HG02610 (cell line): Measurements from ENCODE around the gene FZD1.
"Not testable (repeated sequence)": the region's sequence is repeated elsewhere in the genome, so short reads cannot be mapped to it uniquely, and the experiment has no call there.

ENCODE experiments used
- ATAC-seq: cut with Tn5 transposase; IDR thresholded peaks from one replicate; pipeline ENCODE4 v1.9.1; 2021; ENCODE audit warnings: mild to moderate bottlenecking, moderate library complexity; ENCODE audit not compliant: unreplicated experiment

Gene FZD1

DNA sequence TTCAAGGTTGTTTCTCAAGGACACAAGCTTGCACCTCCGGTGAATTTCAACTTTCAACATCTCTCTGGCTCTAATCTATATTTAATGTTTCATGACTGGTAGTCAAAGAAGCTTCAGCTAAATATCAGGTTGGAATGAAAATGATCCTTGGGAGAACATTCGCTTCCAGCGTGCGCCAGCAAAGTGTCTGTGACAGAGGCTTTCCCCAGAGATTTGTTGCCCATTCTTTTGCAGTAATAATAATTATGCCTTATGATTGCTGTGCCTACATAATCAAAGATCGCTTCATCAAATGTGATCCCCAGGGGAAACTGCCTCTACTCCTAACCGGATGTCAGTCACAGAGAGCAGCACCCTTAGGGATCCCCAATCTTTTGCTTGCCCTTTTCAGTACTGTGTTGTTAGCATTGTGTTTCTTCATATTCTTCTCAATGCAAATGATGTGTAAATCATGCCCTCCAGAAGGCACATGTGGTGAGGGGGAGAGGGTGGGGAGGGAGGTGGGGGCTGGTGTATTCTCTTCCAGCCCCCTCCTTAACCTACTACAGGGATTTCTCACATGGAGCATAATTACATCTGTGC lies 30.5 kb downstream of the FZD1 start:
- ATAC-seq: no peak

DNA sequence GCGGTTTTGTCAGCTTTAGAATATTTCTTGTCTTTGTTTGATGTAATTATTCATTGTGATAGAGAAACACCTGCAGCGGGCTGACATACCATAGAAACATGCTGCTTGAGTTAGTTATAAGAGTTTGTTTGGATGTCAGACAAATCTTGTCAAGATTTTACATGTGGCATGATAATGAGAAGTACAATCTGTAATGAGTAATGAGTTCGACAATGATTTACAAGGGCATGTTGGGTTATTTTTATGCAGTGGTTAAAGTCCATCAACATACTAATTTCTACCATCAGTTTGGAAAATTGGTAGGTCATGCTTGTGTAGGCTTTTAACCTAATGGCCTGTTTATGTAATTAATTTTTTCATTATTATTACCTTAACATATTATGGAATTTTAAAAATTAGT lies 31.3 kb downstream of the FZD1 start:
- ATAC-seq: no peak

DNA sequence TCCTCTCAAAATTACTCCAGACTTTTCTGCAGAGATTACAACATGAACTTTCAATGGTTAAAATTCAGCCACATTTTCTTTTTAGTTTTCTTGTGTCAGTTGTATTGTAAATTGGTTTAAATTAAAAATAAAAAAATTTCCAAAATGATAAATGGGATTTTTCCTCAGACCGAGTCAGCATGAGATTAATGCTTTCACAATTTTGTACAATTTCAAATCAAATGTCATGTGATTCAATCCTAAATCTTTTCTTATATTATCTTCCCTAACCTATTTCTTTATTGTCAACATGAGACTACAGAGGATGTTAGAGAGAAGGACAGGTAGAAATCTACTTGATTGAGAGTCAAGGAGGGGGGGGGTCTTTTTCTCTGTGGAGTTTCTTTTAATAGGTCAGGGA lies 33.7 kb downstream of the FZD1 start:
- ATAC-seq: no peak

DNA sequence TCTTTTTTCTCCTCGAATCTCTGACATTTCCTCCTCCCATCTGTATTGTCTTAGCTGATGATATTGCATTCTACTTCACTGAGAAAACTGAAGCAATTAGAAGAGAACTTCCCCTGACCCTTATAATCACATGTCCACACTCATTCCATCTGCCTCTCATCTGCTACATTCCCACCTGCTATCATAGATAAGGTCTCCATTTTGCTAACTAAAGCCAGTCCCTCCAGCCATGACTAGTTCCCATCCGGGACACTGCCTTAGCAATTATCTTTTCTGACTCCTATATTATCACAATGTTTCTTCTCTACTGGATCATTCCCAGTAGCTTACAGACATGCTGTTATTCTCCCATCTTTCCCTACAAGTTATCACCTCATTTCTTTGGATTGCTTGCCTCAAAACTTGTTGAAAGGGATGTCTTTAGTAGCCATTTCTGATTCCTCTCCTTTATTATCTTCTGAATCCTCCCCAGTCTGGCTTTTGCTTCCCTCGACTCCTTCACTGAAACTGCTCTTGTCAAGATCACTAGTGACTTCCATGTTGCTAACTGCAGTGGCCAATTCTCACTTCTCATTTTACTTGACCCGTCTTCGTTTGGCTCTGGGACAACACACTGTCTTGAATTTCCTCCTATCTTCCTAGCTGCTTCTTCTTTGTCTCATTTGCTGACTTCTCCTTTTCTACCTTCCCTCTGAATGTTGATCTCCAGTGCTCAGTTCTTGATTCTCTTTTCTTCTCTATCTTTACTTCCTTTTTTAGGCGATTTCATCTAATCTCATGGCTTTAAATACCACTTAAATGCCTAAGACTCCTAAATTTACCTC lies 35.9 kb downstream of the FZD1 start:
- no peak for ATAC-seq

DNA sequence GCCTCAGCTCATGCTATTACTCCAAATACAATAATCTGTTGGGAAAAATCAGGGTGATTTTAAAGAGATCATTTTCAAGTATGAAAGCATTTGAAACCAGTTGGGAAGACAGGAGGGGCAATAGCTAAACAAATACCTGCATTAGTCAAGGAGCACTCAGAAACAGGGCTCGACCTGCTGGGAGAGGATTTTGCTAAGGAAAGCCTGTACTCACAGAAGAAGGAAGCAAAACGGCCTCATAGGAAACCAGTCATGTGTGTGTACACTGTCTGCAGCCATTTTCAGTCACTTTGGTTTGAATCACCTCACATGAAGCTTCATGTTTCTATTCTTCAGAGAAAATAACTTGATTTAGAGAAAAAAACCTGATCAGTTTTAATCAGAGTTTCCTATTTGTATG lies 38.6 kb downstream of the FZD1 start:
- no peak for ATAC-seq

DNA sequence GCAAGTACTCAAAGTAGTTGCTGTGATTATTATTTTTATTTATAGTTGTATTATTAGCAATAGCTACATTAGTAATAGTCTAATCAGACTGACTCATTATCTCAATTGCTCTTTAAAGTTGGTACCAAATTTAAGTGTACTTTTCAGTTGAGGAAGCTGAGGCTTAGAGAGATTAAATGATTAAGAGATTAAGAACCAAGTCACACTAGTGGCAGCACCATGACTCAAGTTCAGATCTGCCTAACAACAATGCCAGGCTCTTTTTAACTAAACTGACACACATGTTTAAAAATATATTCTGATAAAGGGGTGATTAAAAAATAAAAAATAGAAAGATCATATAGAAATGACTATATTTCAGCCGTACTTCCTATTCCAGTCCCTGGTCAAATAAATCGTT lies 42.0 kb downstream of the FZD1 start:
- ATAC-seq: no peak

DNA sequence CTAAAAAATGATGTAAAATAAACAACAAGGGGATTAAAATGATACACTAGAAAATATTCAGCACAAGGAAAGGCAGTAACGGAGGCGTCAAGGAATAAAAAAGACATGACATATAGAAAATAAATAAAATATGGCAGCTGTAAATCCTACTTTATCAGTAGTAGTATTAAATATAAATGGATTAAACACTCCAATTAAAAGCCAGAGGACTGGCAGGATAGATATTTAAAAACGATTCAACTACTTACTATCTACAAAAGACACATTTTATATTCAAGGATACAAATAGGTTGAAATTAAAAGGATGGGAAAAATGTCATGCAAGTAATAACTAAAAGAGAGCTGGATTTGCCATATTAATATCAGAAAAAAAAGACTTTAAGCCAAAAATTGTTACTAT lies 43.2 kb downstream of the FZD1 start:
- ATAC-seq: no peak

DNA sequence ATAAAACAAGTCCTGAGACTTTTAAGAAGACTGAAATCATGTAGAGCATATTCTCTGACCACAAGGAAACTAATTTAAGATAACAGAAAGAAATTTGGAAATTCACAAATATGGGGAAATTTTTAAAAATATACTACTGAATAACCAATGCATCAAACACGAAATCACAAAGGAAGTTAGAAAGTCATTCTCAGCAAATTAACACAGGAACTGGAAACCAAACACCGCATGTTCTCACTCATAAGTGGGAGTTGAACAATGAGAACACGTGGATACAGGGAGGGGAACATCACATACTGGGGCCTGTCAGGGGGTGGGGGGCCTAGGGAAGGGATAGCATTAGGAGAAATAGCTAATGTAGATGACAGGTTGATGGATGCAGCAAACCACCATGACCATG lies 44.0 kb downstream of the FZD1 start:
- not testable (repeated sequence) for ATAC-seq

DNA sequence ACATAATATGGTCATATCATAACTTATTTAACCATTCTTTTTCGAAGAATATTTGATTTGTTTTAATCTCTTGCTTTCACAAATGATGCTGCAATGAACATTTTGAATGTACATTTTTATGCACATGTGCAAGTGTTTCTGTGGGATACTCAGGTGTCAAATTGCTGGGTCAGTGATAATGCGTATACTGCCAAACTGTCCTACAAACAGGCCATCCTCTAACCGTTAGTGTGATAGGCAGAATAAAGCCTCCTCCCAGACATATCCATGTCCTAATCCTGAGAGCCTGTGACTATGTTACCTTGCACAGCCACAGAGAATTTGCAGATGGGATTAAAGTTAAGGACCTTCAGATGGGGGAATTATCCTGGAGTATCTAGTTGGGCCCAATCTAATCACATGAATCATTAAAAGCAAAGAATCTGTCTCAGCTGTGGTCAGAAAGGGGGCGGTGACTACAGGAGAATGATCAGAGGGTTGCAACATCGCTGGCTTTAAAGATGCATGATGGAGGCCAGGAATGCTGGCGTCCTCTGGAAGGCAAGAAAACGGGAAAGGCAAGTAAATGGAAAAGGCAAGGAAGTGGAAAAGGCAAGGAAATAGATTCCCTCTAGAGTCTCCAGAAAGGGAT lies 46.7 kb downstream of the FZD1 start:
- no peak for ATAC-seq

DNA sequence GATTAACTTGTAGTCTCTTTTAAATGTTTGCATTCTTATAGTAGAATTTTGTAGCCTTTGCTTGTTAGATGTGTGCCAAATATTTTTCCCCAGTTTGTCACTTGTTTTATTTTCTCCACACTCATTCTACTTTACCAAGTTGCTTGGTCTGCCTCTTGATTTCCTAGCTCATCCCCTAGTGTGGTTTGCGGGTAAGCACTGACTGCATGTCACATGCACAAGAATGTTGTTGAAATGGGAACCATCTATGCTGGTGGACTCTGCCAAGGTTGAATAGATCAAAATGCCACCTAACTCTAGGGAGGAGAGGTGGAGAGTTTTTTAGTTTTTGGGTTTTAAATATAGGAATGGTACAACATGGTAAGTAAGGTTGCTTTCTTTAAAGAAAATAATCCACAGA lies 47.6 kb downstream of the FZD1 start:
- ATAC-seq: no peak

DNA sequence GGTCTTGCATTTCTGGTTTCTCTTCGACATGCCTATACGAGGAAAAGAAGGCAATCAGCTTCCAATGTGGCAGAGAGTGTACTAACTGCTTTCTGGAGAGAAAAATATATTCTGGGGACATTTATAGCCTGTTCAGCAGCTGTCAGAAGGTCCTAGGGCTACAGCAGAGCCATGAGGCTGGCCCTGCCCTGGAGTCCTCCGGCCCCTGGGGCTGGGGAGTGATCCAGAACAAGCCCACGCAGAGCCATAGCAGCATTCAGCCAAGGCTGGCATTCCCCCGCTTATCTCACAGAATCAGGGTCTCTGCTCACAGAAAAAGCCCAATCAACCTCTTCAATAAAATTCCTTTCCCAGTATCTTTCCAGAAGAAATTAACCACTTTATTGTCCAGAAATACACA lies 48.9 kb downstream of the FZD1 start:
- ATAC-seq: no peak

DNA sequence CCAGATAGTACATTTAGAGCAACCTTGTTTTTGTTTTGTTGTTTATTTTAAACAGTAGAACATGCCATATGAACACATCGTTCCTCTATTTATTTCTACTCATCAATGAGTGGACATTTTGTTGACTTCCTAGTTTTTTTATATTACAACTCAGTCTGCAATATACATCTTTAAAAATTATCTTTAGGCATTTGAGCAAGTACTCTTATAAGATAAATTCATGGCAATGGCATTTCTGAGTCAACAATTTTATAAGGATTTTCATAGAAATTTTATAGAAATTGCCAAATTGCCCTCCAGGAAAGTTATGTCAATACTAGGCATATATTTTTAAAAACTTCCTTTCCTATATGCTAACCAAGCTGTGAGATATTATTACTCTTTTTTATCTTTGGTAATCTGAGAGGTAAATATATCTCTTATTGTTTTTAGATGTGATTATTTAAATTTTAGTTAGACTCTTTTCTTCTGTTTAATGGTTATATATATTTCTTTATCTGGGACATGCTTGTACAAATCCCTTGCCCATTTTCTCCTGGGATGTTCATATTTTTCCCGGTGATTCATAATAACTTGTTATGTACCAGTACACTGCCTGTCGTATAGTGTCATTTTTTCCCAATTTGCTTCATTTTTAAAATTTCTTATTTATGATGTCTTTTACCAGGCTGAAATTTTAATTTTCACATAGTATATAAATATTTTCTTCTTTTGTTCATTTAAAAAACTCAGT lies 50.5 kb downstream of the FZD1 start:
- no peak for ATAC-seq

DNA sequence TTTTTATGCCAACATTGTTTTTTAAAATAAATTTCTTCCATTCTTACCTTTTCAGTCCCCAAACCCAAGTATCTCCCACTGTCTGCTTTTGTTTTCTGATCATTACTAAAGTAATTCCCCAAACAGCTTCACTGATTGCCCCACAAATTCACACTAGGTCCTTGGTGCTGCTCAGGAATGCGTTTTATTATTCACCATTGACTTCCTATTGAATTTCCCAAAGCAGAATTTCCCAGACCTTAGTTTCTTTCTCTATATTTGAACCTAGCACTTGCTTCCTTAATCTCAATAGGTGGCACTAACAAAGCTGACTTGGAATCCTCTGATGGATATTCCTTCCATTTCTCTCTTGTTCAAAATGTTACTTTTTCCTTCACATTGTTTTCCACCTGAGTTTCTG lies 52.2 kb downstream of the FZD1 start:
- ATAC-seq: no peak

DNA sequence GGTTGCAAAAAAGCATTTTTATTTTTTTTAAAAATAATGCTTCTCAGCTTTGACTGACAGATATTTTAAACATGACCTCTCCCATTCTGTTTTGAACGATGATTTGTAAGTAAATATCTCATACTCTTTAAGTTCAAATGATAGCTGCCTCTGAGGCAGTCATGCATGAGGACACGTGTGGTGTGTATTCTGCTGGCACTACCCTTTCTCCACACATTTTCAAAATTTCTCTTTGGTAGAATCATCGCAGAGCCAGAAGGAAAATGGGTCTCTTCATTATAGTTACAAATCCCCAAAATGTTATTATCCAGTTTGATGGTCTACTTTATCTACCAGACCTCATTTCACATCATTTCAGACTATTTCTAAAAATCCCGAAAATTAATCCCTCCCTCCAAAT lies 55.1 kb downstream of the FZD1 start:
- no peak for ATAC-seq

DNA sequence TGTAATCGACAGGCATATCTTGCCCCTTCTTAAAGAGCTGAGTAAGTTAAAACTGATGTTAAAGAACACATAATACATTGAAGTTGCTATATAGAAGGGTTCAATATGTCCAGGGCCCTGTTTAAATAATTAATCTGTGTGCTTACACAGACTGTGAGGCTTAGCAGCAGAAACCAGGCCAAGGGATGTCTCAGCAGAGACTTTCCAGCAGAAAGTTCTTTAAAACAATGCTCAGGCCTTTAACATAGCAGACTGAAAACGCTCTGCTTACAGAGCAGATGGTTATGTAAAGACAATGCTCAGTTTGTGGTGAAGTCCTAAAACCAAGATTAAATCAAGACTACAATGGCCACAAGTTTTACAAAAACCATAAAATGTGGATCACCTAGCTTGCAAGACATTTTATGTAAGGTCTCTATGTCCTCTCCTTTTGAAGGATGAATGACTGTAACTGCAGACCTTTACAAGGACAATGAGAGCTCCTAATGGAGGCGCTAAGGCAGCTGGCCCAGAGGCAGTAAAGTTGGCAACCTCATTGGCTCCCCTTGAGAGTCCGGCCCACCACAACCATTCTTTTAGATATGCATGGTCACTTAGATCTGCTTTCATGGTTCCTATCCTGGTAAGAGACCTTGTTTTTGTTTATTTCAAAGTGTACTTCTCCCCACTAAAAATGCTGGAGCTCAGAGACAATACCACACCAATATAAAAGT lies 56.3 kb downstream of the FZD1 start:
- no peak for ATAC-seq
